Calu3 (cell line): ENCODE results near the gene GALNT11. TPM values are rescaled to one million over a fixed set of nuclear protein-coding genes. Genes with fewer than 3 reads are reported as not detected.

Experiments
- BruUV-seq: library from RNA; stranded (reverse); fragments of 400-500 nt; replicated peaks from 2 replicates; lab custom pipeline; 2021; lab: Mats Ljungman, UMichigan
- CTCF ChIA-PET: fragments of 300-600 bp; sonication (Branson Sonifier 250); formaldehyde crosslinking; loops from one replicate; lab custom pipeline; 2022; ENCODE audit warnings: antibody characterized with exemption; lab: Charles Lee
- DNase-seq: peaks from one replicate; pipeline ENCODE4 v3.0.0; 2022
- H3K27ac Mint-ChIP-seq: one replicate; pipeline ENCODE4 v1.8.0; 2022; ENCODE audit warnings: mixed read lengths; ENCODE audit not compliant: unreplicated experiment
- H3K27me3 Mint-ChIP-seq: one replicate; pipeline ENCODE4 v1.8.0; 2022; ENCODE audit warnings: mixed read lengths; ENCODE audit not compliant: unreplicated experiment
- H3K36me3 Mint-ChIP-seq: one replicate; pipeline ENCODE4 v1.8.0; 2022; ENCODE audit warnings: mild to moderate bottlenecking, moderate library complexity, mixed read lengths; ENCODE audit not compliant: insufficient read depth, unreplicated experiment
- H3K4me1 Mint-ChIP-seq: one replicate; pipeline ENCODE4 v1.8.0; 2022; ENCODE audit warnings: mild to moderate bottlenecking, low read depth, mixed read lengths; ENCODE audit not compliant: unreplicated experiment
- H3K4me3 Mint-ChIP-seq: one replicate; pipeline ENCODE4 v1.8.0; 2022; ENCODE audit warnings: mild to moderate bottlenecking, low read depth, moderate library complexity, mixed read lengths; ENCODE audit not compliant: unreplicated experiment
- H3K9me3 Mint-ChIP-seq: one replicate; pipeline ENCODE4 v1.8.0; 2022; ENCODE audit warnings: low read depth, mixed read lengths; ENCODE audit not compliant: unreplicated experiment
- intact Hi-C: fragments of 100-400 bp; cut with micrococcal nuclease; formaldehyde crosslinking; loops from one replicate; pipeline ENCODE4 v1.10.0; 2022; ENCODE audit not compliant: unreplicated experiment
- total RNA-seq: library from RNA; stranded (reverse); gene quantifications from 2 replicates; pipeline ENCODE4 v1.2.3, GENCODE V29; 2022
- TF ChIP-seq, protein P1 (sequence below): fragments of 200-600 bp; IDR thresholded peaks from one replicate; pipeline ENCODE4 v1.8.0; 2022; ENCODE audit warnings: antibody characterized with exemption; ENCODE audit not compliant: unreplicated experiment

Gene GALNT11
- total RNA-seq, 1 experiment from 2014 or later = 19.7 TPM

DNA sequence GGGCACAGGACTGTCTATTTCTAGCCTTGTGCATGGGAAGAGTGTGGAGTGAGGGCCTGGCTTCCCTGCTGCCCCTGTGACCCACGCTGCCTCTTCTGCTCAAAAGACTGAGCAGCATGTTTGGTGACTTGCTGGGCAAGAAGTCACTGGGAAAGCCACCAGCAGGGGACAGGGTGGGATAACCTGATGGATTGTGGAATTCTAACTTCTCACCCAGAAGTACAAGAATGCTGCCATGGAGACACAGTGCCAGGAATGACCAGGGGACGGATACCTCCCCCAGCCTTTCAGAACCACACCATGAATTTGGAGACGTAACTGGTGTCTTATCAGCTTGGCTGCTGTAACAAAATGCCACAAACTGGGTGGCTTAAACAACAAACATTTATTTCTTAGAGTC is 40.9 kb upstream of the GALNT11 start:
- TF ChIP-seq, protein P1, sequence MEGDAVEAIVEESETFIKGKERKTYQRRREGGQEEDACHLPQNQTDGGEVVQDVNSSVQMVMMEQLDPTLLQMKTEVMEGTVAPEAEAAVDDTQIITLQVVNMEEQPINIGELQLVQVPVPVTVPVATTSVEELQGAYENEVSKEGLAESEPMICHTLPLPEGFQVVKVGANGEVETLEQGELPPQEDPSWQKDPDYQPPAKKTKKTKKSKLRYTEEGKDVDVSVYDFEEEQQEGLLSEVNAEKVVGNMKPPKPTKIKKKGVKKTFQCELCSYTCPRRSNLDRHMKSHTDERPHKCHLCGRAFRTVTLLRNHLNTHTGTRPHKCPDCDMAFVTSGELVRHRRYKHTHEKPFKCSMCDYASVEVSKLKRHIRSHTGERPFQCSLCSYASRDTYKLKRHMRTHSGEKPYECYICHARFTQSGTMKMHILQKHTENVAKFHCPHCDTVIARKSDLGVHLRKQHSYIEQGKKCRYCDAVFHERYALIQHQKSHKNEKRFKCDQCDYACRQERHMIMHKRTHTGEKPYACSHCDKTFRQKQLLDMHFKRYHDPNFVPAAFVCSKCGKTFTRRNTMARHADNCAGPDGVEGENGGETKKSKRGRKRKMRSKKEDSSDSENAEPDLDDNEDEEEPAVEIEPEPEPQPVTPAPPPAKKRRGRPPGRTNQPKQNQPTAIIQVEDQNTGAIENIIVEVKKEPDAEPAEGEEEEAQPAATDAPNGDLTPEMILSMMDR = no peak
- Mint-ChIP-seq H3K27ac (no peak overlapping the region), H3K4me1 (no peaks in the 10 kb centered on the region), H3K36me3 (no peaks in the 10 kb centered on the region), H3K9me3 (no peaks in the 10 kb centered on the region), H3K4me3 (no peak overlapping the region), H3K27me3 (peaks cover 43% of the 10 kb centered on the region)
- intact Hi-C loops = no loop called here
- DNase-seq = no peak
- CTCF ChIA-PET = no interaction called here
- no TSS peak for BruUV-seq

DNA sequence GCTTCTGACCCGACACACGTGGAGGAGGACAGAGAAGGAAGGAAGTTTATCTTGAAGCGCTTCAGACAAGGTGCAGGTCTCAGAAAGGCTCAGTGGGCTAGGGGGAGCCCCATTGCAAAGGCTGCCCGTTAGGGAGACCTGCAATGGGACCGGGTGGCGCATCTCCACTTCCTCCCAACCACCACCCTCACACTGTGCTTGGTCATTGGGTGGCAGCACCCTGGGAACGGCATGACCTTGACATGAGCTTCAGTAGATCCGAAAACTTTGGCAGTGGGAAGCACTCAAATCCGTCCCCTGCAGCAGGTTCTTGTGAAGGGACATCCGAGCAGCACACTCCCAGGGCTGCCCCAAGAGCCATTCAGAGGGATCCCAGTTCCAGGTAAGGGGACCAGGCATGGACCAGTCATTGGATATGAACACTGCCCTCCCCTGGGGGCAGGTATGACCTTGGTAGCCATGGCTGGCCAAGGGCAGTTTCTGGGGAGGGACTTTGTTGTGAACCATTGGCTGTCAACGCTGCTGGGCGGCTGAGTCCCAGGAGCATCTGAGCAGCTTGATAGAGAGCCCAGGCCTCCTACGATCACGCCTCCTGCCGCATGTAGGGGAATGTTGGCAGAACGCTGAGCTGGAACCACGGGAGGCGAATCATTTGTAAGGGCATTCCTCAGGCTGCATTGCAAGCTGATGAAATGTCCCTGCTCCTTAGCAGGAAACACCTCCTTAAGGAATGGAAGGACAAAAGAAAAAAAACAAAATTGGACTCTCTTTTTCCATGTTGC is 37.5 kb upstream of the GALNT11 start:
- no peaks in the 10 kb centered on the region for H3K9me3 Mint-ChIP-seq
- H3K27ac Mint-ChIP-seq = no peak overlapping the region
- CTCF ChIA-PET = no interaction called here
- TF ChIP-seq, protein P1 = no peak
- H3K27me3 Mint-ChIP-seq = peaks cover 57% of the 10 kb centered on the region
- H3K4me1 Mint-ChIP-seq = no peaks in the 10 kb centered on the region
- no peak for DNase-seq
- no TSS peak for BruUV-seq
- no peak overlapping the region for H3K4me3 Mint-ChIP-seq
- intact Hi-C loops = no loop called here
- H3K36me3 Mint-ChIP-seq = no peaks in the 10 kb centered on the region

DNA sequence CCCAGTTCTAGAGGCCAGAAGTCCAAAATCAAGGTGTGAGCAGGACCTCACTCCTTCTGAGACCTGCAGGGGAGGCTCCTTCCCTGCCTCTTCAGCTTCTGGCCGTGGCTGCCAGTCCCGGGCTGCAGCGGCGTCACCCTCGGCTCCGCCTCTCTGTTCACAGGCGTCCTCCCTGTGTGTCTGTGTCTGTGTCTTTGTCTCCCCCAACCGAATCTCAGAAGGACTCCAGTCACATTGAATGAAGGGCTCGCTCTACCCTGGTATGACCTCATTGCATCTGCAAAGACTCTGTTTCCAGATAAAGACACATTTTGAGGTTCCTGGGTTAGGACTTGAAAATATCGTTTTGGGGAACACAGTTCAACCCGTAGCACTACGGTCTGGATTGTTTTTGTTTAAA is 33.1 kb upstream of the GALNT11 start:
- BruUV-seq = no TSS peak
- TF ChIP-seq, protein P1 = no peak

DNA sequence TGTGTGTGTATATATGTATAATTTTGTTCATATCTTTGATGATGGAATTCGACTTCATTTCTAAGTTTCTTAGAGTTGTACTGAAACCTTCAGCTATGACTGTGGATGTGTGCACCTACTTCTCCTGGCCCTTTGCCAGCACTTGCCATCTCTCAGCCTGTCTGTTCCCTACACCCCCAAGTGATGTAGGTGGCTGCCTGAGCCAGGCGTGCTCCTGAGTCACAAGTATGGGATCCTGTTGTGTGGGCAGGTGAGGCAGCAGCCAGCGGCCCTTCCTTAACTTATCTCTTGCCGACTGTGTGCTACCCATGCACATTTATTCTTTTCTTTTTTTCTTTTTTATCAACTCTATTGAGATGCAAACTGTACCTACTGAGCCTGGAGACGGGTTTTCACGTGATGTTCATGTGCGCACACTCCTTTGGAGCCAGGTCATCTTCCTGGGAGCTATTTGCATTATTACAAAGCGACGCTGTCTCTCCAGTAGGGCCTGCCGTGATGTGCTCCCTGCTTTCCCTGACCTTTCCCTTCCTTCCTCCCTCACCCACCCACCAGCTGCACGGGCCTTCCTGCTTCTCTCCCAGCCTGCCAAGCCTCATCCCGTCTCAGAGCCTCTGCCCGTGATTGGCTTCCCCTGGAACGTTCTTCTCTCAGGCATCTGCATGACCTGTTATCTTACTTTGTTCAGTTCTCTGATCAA is 31.3 kb upstream of the GALNT11 start:
- Mint-ChIP-seq H3K36me3 (no peaks in the 10 kb centered on the region), H3K27ac (no peak overlapping the region), H3K27me3 (peaks cover 30% of the 10 kb centered on the region), H3K9me3 (no peaks in the 10 kb centered on the region), H3K4me3 (no peak overlapping the region), H3K4me1 (peaks cover 11% of the 10 kb centered on the region)
- intact Hi-C loops = no loop called here
- CTCF ChIA-PET = interaction anchor here (0.6 kb wide), 1 partner anchor 559 kb away, joined by 4 read pairs; no protein-coding TSS in a partner anchor
- TF ChIP-seq, protein P1 = no peak
- DNase-seq = peak; percentile 7
- BruUV-seq = no TSS peak

More for the DNA sequence above, 33.1 kb upstream of the GALNT11 start:
- H3K36me3 Mint-ChIP-seq = no peaks in the 10 kb centered on the region
- no peak overlapping the region for H3K4me3 Mint-ChIP-seq
- CTCF ChIA-PET = no interaction called here
- H3K9me3 Mint-ChIP-seq = no peaks in the 10 kb centered on the region
- peaks cover 11% of the 10 kb centered on the region for H3K4me1 Mint-ChIP-seq
- H3K27me3 Mint-ChIP-seq = peaks cover 38% of the 10 kb centered on the region
- peak; percentile 70 for DNase-seq
- H3K27ac Mint-ChIP-seq = no peak overlapping the region
- intact Hi-C loops = no loop called here
